Activated B cell treated with CpG ODN at 0.5 μM for 24 hours (primary cell): ENCODE results near the gene MED27. TPM values are rescaled to one million over a fixed set of nuclear protein-coding genes. Genes with fewer than 3 reads are reported as not detected.

Source experiments
- ATAC-seq: fragments of 200-7000 bp; cut with Tn5 transposase; one replicate; pipeline ENCODE4 v1.10.0; 2021; ENCODE audit warnings: low read depth, mild to moderate bottlenecking, moderate library complexity
- CTCF ChIA-PET: fragments of 350-600 bp; sonication (Branson Sonifier 250); formaldehyde crosslinking; loops from one replicate; lab custom pipeline; 2021; ENCODE audit warnings: antibody characterized with exemption; lab: Charles Lee
- POLR2A ChIA-PET: fragments of 350-600 bp; sonication (Branson Sonifier 250); formaldehyde crosslinking; loops from one replicate; lab custom pipeline; 2021; ENCODE audit warnings: antibody characterized with exemption; lab: Charles Lee
- DNase-seq: peaks from one replicate; pipeline ENCODE4 v3.0.0; 2022
- H3K27ac Mint-ChIP-seq: one replicate; pipeline ENCODE4 v1.8.0; 2020; ENCODE audit warnings: mixed read lengths
- H3K27me3 Mint-ChIP-seq: one replicate; pipeline ENCODE4 v1.8.0; 2021; ENCODE audit warnings: mixed read lengths
- H3K36me3 Mint-ChIP-seq: one replicate; pipeline ENCODE4 v1.8.0; 2021; ENCODE audit warnings: low read depth, mixed read lengths
- H3K4me1 Mint-ChIP-seq: one replicate; pipeline ENCODE4 v1.8.0; 2021; ENCODE audit warnings: mixed read lengths
- H3K4me3 Mint-ChIP-seq: one replicate; pipeline ENCODE4 v1.8.0; 2020; ENCODE audit warnings: mild to moderate bottlenecking, mixed read lengths
- H3K9me3 Mint-ChIP-seq: one replicate; pipeline ENCODE4 v1.8.0; 2020; ENCODE audit warnings: mixed read lengths
- intact Hi-C: fragments of 100-400 bp; cut with micrococcal nuclease; formaldehyde crosslinking; loops from one replicate; pipeline ENCODE4 v1.15.1; 2024
- total RNA-seq: library from RNA; stranded (reverse); gene quantifications from 2 replicates; pipeline ENCODE4 v1.2.3, GENCODE V29; 2022
- TF ChIP-seq, protein P1 (sequence below): fragments of 200-600 bp; IDR thresholded peaks from one replicate; pipeline ENCODE4 v1.8.0; 2022; ENCODE audit warnings: antibody characterized with exemption, mild to moderate bottlenecking

The MED27 gene
- total RNA-seq, 1 donor from 2014 or later = 24.5 TPM

- CTCF ChIA-PET = no interaction called here
- POLR2A ChIA-PET = no interaction called here
- H3K27ac Mint-ChIP-seq = no peak overlapping the region
- H3K4me1 Mint-ChIP-seq = no peaks in the 10 kb centered on the region
- H3K4me3 Mint-ChIP-seq = no peak overlapping the region
- TF ChIP-seq, protein P1, sequence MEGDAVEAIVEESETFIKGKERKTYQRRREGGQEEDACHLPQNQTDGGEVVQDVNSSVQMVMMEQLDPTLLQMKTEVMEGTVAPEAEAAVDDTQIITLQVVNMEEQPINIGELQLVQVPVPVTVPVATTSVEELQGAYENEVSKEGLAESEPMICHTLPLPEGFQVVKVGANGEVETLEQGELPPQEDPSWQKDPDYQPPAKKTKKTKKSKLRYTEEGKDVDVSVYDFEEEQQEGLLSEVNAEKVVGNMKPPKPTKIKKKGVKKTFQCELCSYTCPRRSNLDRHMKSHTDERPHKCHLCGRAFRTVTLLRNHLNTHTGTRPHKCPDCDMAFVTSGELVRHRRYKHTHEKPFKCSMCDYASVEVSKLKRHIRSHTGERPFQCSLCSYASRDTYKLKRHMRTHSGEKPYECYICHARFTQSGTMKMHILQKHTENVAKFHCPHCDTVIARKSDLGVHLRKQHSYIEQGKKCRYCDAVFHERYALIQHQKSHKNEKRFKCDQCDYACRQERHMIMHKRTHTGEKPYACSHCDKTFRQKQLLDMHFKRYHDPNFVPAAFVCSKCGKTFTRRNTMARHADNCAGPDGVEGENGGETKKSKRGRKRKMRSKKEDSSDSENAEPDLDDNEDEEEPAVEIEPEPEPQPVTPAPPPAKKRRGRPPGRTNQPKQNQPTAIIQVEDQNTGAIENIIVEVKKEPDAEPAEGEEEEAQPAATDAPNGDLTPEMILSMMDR = no peak
- intact Hi-C loops = no loop called here
- no peak for DNase-seq
- ATAC-seq = no peak
- no peaks in the 10 kb centered on the region for H3K27me3 Mint-ChIP-seq
- peaks cover 25% of the 10 kb centered on the region for H3K36me3 Mint-ChIP-seq
- no peaks in the 10 kb centered on the region for H3K9me3 Mint-ChIP-seq
Observed at GRCh38 chr9:131874447-131874846, 205.2 kb downstream of the MED27 start.

DNA sequence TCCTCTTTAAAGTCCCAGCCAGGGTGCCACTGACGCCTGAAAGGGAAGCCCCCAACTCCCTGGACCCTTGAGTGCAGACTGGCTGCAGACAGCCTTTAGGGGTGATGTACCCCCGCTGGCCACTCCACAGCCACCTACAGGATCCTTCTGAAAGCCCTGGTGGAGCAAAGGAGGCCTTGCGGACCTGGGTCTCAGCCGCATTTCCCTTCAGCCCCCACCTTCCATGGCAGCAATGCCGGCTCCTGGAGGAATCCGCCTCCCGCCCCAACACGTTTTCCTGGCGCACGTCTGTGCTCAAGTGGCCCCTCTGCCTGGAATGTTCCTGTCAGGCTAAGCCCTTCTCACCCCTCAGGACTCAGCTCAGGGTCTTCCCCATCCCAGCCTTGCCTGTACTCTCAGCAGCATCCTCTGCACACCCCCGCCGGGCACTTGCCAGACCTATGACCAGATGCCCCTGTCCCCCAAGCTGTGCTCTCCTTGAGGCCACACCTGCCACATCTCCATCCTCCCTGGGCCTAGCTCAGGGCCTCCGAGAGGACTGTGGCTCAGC is 205.7 kb downstream of the MED27 start:
- Mint-ChIP-seq H3K27me3 (no peaks in the 10 kb centered on the region), H3K27ac (no peak overlapping the region), H3K4me1 (no peaks in the 10 kb centered on the region), H3K9me3 (no peaks in the 10 kb centered on the region), H3K36me3 (peaks cover 25% of the 10 kb centered on the region), H3K4me3 (no peak overlapping the region)
- ChIA-PET POLR2A (no interaction called here), CTCF (no interaction called here)
- intact Hi-C loops = no loop called here
- ATAC-seq = no peak
- TF ChIP-seq, protein P1 = no peak
- no peak for DNase-seq

GRCh38 chr9:131873335-131873734 is 206.3 kb downstream of the MED27 start:
- no peak overlapping the region for H3K27ac Mint-ChIP-seq
- TF ChIP-seq, protein P1 = no peak
- no peaks in the 10 kb centered on the region for H3K27me3 Mint-ChIP-seq
- POLR2A ChIA-PET = no interaction called here
- no peak overlapping the region for H3K4me3 Mint-ChIP-seq
- H3K9me3 Mint-ChIP-seq = no peaks in the 10 kb centered on the region
- DNase-seq (no peak), ATAC-seq (no peak)
- intact Hi-C loops = no loop called here
- peaks cover 25% of the 10 kb centered on the region for H3K36me3 Mint-ChIP-seq
- no peaks in the 10 kb centered on the region for H3K4me1 Mint-ChIP-seq
- CTCF ChIA-PET = no interaction called here

DNA sequence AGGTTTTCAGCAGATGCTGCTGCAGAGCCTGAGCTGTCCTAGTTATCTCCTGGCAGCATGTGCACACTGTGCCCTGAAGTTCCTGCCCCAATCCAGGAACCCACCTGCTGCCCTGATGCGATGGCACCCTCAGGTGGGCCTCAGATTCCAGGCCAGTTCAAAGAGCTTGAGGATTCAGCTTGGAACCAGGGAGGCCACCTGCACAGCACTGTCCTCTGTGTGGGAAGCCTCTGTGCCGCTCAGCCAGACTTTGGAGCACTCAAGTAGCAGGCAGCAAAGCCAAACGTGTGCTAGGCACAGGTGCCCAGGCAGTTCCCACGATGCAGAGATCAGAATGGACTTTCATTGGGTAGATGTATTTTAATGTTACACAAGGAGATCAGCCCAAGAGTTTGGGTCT is 207.0 kb downstream of the MED27 start:
- Mint-ChIP-seq H3K9me3 (no peaks in the 10 kb centered on the region), H3K4me1 (no peaks in the 10 kb centered on the region), H3K27ac (no peak overlapping the region), H3K27me3 (no peaks in the 10 kb centered on the region), H3K36me3 (peaks cover 25% of the 10 kb centered on the region), H3K4me3 (no peak overlapping the region)
- TF ChIP-seq, protein P1 = no peak
- DNase-seq (no peak), ATAC-seq (no peak)
- POLR2A ChIA-PET = no interaction called here
- intact Hi-C loops = no loop called here
- CTCF ChIA-PET = no interaction called here

DNA sequence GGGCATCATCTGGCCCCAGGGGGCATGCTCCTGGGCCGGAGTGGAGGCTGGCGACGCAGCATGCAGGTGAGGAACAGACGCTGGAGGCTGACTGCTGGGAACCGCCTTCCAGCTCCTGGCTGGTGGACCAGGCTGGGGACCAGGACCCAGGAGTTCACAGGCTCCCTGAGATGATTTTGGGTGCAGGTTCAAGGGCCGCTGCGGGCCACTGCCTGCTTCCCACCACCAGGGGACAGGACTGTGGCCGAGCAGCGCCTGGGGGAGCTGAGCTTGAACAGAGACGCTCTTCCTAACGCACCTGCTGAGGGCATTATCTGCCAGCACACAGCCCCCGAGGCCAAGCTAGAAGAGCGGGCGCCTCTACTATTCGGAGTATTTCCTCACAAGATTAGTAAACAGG is 207.7 kb downstream of the MED27 start:
- POLR2A ChIA-PET = no interaction called here
- H3K27ac Mint-ChIP-seq = no peak overlapping the region
- TF ChIP-seq, protein P1 = no peak

More for the DNA sequence above, 207.7 kb downstream of the MED27 start:
- Mint-ChIP-seq H3K4me1 (no peaks in the 10 kb centered on the region), H3K36me3 (peaks cover 24% of the 10 kb centered on the region), H3K27me3 (no peaks in the 10 kb centered on the region), H3K4me3 (no peak overlapping the region), H3K9me3 (no peaks in the 10 kb centered on the region)
- ATAC-seq = no peak
- intact Hi-C loops = no loop called here
- no peak for DNase-seq
- CTCF ChIA-PET = no interaction called here
